GM06990 (cell line): ENCODE measurements around the gene COX7B2.

Experiments
- DNase-seq: peaks from one replicate; pipeline ENCODE4 v3.0.0-alpha.2; 2011; ENCODE audit not compliant: insufficient read length; ENCODE audit errors: extremely low read depth
- H3K27me3 ChIP-seq: replicated peaks from 2 replicates; pipeline ENCODE4 v1.6.0; 2011; ENCODE audit warnings: low read length; ENCODE audit not compliant: control insufficient read depth, insufficient read depth
- H3K36me3 ChIP-seq: 2 replicates; pipeline ENCODE4 v1.5.1; 2011; ENCODE audit warnings: low read length; ENCODE audit not compliant: control insufficient read depth, insufficient read depth
- H3K4me3 ChIP-seq: replicated peaks from 2 replicates; pipeline ENCODE4 v1.5.1; 2011; ENCODE audit warnings: low read depth, mild to moderate bottlenecking, control low read depth, low read length
- TF ChIP-seq, protein P1 (sequence below): IDR thresholded peaks from 2 replicates; pipeline ENCODE4 v1.5.1; 2011; ENCODE audit warnings: low read length, control low read depth, mild to moderate bottlenecking, inconsistent platforms; ENCODE audit not compliant: insufficient read depth, poor library complexity, severe bottlenecking

COX7B2 gene

GRCh38 chr4:46950826-46951225 lies 41.8 kb upstream of the COX7B2 start:
- Histone ChIP-seq H3K4me3 (no peak overlapping the region), H3K36me3 (no peaks in the 10 kb centered on the region), H3K27me3 (no peaks in the 10 kb centered on the region)
- DNase-seq: no peak
- TF ChIP-seq, protein P1, sequence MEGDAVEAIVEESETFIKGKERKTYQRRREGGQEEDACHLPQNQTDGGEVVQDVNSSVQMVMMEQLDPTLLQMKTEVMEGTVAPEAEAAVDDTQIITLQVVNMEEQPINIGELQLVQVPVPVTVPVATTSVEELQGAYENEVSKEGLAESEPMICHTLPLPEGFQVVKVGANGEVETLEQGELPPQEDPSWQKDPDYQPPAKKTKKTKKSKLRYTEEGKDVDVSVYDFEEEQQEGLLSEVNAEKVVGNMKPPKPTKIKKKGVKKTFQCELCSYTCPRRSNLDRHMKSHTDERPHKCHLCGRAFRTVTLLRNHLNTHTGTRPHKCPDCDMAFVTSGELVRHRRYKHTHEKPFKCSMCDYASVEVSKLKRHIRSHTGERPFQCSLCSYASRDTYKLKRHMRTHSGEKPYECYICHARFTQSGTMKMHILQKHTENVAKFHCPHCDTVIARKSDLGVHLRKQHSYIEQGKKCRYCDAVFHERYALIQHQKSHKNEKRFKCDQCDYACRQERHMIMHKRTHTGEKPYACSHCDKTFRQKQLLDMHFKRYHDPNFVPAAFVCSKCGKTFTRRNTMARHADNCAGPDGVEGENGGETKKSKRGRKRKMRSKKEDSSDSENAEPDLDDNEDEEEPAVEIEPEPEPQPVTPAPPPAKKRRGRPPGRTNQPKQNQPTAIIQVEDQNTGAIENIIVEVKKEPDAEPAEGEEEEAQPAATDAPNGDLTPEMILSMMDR: no peak

DNA sequence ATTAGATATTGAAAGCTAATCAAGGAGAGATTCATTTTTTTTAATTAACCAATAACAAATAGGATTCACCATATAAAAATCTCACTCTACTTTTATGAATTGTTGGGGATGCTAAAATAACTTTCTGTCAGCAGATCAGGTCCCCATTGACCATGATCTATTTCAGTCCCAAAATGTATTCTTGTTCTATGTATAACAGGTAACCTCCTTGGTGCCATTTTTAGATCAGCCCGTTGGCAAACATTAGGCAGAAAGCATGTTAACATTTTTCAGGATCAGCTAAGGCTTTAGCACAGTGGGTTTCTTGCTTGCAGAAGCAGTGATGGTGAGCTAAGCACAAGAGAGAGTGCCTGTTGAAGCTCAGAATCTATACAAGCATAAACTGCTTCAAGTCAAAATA lies 40.8 kb upstream of the COX7B2 start:
- no peak overlapping the region for H3K4me3 ChIP-seq
- TF ChIP-seq, protein P1: no peak

DNA sequence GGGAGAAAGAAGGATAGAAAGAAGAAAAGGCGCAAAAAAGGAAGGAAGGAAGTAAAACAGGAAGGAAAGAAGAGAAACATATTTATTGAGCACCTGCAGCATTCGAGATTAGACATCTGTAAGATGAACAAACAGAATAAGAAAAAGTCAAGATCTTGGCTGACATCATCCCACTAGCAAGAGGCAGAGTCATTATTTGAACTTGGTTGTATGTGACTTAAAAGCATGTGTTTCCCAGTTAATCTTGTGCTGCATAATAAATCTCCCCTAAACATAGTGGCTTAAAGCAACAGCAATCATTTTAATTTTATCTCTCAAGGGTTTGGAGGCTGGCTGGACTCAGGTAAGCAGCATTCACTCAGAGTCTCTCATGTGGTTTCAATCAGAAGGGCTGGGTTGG lies 38.5 kb upstream of the COX7B2 start:
- TF ChIP-seq, protein P1: no peak
- no peak for DNase-seq
- Histone ChIP-seq H3K36me3 (no peaks in the 10 kb centered on the region), H3K4me3 (no peak overlapping the region), H3K27me3 (no peaks in the 10 kb centered on the region)

More for the DNA sequence above, 40.8 kb upstream of the COX7B2 start:
- no peak for DNase-seq
- no peaks in the 10 kb centered on the region for H3K27me3 ChIP-seq
- H3K36me3 ChIP-seq: no peaks in the 10 kb centered on the region

GRCh38 chr4:46946919-46947536 lies 38.0 kb upstream of the COX7B2 start:
- TF ChIP-seq, protein P1: no peak
- H3K27me3 ChIP-seq: no peaks in the 10 kb centered on the region
- no peaks in the 10 kb centered on the region for H3K36me3 ChIP-seq
- DNase-seq: no peak
- no peak overlapping the region for H3K4me3 ChIP-seq

DNA sequence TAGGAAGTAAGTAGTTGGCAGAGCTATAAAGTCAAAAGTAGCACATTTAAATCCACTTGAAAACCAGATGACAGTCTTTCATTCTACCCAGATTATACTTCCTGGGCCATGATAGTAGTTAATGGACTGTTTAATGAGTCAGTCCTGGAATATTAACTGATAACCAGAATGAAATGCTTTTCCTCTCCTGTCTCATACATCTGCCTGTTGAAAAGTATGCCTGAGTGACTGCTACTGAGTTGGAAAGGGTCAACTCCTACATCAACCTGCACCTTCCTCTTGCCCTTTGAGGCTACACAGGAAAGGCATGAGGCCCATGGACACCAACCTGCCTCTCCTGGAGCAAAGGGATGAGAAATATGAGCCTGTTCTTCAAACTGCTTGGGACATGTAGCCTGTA lies 36.0 kb upstream of the COX7B2 start:
- TF ChIP-seq, protein P1: no peak
- H3K36me3 ChIP-seq: no peaks in the 10 kb centered on the region
- H3K27me3 ChIP-seq: no peaks in the 10 kb centered on the region
- no peak for DNase-seq
- no peak overlapping the region for H3K4me3 ChIP-seq

DNA sequence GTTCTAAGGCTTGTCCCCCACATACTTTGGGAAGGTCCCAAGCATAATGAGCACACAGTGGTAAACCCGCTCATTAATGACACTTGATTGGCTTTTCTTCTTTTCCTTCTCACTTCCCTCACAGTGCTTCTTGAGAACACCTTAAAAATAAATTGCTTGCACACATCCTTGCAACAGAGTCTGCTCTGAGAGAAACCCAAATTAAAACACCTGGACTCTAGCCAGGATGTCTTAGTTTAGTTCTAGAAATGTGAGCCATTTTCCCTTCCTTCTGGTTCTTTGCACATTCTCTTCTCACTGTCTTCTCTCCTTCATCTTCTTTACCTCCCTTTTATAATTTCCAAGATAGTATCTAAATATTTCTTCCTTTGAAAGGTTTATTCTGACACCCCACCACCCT lies 35.3 kb upstream of the COX7B2 start:
- H3K36me3 ChIP-seq: no peaks in the 10 kb centered on the region
- DNase-seq: no peak
- TF ChIP-seq, protein P1: no peak
- H3K4me3 ChIP-seq: no peak overlapping the region
- no peaks in the 10 kb centered on the region for H3K27me3 ChIP-seq
